GM19397 (cell line): ENCODE results near the gene PTMA.
"Not testable (repeated sequence)": the region's sequence is repeated elsewhere in the genome, so short reads cannot be mapped to it uniquely, and the experiment has no call there.

Source experiments
- ATAC-seq: cut with Tn5 transposase; IDR thresholded peaks from one replicate; pipeline ENCODE4 v1.9.1; 2021; ENCODE audit warnings: mild to moderate bottlenecking, moderate library complexity; ENCODE audit not compliant: unreplicated experiment

The PTMA gene

DNA sequence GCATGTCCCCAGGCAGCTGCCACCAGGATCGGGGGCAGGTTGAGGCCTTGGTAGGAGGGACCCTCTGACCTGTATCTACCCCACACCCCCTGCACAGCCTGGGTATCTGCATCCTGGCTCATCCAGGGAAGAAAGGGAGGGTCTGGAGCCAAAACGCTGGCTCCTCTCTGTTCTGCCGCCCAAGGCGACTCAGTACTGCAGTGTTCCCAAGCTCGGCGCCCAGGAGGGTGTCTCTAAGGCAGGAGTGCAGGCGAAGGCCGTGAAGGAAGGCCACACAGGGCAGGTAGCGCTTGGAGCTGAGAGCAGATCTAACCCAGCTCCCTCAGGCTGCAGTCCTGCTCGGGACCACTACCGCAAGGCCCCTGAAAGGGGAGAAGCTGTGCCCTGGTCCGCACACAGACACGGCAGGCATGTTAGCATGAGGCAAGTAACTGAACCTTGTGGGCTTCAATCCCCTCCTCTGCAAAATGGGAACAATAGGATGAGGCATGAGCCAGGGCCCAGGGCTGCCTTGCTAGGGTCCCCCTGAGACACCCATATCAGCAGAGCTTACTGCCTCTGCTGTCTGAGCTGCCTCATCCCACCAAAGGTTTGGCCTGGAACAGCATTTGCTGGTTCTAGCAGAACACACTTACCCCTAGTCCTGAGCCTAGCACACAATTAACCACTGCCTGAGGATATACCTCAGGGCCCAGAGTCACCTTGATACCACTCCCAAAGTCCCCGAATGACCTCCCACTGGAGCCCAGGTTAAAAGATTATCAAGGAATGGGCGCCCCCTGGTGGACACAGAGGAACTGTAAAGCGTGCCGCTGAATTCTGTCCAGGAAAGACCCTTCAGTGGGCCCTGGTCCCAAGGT, 6.5 kb downstream of the PTMA start:
- ATAC-seq: no peak

DNA sequence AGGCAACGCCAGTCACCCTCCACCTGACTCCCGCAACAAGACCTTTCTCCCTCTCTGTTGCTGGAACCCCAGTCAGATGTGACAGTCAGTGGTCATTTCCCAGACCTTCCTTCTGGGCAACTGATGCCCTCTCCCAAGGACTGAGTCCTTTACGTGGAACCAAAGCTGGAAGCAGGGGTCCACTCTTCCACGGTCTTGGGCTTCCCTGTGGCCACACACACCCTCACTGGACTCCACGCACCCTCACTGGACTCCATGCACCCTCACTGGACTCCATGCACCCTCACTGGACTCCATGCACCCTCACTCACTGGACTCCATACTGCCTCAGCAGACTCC, 7.1 kb downstream of the PTMA start:
- ATAC-seq: no peak

GRCh38 chr2:231715988-231716616, 7.8 kb downstream of the PTMA start:
- no peak for ATAC-seq

DNA sequence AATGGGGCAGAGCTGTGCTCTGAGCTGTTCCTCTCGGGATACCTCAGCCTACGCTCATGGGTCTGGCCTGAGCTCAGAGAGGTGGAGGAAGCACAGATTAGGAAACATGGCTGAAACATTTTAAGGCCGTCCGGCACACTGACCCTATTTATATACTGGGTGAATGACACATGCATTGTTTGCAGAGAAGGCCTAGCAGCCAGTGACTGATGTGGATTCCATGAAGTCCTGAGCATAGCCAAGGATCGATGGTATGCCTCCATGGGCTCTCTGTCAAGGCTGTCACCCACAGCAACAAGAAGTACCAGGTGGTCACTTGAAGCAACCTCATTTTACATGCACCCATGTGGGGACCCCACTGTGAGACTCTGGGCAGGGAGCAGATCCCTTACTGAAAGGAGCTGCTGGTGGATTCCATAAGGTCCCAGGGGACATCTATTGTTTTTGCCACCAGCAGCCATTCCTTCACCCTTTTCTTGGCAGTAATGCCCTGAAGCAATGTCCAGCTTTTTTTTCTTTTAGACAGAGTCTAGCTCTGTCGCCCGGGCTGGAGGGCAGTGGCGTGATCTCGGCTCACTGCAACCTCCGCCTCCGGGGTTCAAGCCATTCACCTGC, 8.4 kb downstream of the PTMA start:
- ATAC-seq: no peak

DNA sequence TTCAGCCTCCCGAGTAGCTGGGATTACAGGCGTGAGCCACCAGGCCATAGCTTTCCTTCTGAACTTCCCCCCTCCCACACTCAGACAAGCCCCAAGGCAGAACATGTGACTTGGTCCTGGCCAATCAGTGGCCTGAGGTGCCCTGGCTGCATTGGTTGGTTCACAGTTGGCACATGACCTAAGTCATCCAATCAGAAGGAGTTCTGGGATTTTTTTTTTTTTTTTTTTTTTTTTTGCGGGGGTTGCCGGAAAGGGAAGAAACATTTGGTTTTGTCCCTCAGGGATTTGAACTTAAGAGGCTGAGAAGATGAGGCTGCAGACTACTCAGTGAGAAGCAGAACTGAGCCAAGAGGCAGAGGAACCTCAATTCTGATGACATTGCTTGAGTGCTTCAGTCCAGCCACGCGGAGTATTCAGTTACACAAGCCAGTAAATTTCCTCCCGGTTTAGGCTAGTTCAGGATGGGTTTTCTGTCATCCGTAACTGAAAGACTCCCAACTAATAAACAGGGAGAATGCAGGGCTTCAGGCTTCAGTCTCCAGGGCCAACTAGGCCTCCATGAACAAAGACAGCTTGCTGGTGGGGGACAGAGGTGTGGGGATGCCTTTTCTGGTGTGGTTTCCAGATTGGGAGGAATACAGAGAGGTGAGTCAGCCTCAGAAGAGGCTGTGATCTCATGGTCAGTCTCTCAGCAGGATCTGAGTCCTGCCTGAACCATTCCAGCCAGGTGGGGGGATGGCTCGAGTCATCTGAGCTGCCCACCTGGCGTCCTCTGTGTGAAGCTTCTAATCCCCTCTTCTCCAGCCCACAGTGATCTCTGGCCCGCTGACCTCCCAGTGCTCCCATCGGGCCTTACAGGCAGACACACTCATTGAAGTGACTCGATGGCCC, 9.2 kb downstream of the PTMA start:
- no peak for ATAC-seq

DNA sequence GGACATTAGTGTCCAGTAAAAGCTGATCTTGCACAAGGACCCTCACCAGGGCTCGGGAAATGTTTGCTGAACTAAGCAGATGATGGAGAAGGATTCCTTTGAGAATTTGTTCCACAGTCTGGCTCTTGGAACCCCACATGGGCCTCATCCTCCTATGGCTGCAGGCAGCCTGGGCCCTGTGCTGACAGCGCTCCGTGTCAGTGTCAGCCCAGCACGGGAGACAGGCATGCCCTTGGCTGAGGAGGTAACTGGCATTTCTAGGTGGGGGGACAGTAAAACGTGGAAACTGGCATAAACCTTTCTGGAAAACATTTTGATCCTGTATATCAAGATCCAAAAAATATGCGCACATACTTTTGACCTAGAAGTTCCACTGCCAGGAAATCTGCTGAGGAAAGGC, 10.5 kb downstream of the PTMA start:
- no peak for ATAC-seq

DNA sequence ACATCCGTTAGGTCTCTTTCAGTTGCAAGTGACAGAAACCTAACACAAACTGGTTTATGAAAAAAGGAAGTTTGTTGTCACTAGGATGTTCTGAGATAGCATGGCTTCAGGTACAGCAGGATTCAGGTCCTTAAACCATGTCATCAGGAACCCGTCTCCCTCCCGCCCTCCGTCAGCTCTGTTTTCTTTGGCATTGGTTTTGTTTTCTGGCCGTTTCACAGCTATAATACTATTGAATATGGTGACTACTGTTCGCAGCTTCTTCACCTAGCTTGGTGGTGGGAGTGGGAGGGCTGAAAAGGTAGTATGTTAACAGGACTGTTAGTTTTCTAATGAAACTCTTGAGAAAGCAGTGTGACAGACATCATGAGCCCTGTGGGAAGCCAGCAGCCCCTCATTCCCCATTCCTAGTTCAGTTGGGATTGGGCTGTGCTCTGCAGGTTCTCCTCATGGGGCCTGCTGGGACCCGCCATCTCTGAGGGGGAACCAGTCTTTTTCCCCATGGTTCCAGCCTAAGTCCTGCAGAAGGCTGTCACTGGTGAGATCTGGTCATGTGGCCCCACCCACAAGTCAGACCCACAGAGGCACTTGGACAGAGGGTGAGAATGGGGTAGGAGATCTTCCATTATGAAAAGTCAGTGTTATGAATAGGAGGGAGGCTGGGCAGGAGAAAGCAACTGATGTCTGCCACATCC, 12.1 kb downstream of the PTMA start:
- ATAC-seq: no peak

DNA sequence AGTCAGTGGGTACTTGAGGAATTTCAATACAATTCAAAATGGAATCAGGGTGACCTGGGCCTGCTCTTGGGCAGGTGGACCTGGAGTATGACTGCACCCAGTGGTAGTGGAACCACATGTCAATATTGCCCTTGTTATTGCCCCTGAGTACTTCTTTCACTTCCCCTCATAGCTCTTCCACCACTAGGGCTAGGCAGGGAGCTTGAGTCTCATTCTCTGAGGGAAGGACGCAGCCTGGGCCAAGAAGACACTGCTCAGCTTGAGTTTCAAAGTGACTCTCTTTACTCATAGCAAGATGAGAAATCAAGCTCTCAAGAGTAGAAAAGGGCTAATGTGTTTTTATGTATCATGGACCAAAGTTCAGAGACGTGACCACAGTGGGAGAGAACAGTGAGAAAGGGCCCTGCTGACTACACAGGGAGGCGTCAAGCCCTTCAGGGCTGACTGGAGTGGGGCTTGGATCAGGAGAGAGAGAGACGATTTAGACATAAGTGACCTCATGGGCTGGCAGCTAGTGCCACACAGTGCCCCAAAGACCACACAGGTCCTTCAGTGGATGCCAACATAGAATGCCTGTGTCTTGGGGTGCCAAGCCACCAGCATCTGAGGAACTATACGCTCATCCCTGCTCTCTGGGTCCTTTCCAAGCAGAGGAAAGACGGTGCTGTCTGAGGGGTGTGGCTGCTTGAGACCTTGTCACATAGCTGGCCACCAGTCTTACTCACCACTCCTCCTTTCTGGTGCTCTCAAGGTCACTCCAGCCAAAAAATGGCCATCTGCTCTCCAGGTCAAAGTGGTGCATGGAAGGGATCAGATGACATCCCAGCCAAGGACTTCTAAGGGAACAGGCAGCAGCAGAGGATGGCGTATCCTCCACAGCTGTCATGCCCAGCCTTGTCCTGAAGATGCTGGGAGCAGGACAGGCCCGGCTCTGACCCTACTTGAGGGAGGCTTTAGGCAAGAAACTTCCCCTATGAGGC, 13.0 kb downstream of the PTMA start:
- peak; percentile 51 for ATAC-seq

DNA sequence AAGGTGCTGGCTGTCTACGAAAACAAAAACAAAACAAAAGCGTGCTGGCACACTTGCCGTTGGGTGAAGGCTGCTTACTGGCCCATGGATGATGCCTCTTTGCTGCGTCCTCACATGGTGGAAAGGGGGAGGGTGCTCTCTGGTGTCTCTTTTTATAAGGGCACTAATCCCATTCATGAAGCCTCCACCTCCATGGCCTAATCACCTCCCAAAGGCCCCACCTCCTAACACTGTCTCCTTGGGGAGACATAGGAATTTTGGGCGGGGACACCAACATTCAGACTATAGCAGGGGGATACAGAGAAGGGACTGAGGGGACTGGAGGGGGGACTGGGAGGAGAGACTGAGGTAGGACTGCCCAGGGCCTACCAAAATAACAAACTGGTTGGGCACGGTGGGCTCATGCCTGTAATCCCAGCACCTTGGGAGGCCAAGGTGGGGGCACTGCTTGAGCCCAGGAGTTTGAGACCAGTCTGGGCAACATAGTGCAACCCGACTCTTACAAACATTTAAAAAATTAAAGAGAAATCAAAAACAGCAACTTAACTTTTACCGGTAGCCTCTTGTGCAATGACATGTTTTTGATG, 14.5 kb downstream of the PTMA start:
- ATAC-seq: no peak

- ATAC-seq: no peak
Observed at GRCh38 chr2:231725476-231725875, 17.2 kb downstream of the PTMA start.

DNA sequence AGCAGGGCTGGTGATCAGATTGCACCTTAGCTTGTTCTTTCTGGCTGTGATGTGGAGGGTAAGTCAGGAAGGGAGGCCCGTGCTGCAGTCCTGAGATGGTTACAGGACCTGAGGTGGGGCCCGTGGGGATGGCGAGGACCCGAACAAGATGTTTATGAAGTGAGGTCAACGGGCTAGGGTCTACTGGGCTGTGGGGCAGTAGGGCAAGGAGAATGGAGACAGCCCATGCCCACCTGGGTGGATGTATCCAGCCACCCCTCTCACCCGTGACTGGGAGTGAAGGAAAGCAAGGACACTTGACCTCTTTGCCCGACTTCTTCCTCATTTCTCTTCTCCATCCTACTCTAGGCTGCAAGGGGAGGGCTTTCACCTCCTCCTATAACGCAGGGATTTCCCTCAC, 18.0 kb downstream of the PTMA start:
- ATAC-seq: no peak

GRCh38 chr2:231727621-231728020, 19.3 kb downstream of the PTMA start:
- no peak for ATAC-seq

DNA sequence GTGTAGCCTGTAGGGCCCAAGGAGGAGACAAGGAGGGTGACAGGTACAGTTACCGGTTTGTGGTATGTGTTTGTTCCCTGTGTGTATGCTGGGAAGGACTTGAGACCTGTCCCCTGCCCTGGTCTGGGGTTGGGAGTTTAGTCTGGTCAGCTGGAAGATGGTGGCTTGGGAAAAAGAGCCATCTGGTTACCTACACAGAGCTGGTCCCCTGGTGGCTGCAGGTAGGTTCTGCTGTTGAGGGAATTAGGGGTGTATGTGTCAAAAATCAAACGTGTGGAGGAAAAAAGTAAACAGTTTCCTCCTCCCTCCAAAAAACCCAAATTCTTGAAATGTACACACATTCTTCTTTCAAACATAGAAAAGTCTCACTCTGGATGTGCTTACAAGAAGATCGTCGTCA, 24.3 kb downstream of the PTMA start:
- ATAC-seq: no peak

DNA sequence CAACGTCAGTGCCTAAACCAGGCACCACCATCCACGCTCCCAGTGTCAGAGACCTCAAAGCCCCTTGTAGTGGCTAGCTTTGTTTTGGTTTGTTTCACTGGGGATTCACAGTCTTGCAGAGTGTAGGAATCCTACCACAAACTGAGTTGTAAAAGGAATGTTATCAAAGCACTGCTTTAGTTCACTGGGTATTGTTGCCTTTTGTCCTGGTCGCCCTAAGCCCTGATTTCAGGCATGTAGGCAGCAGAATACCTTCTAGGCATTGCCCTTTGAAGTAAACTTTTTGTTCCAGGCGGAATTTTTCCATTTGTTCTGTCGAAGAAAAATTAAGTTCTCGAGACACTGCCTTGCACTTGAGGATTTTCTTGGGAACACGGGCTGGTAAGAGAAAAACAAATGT, 29.4 kb downstream of the PTMA start:
- no peak for ATAC-seq

GRCh38 chr2:231743376-231744116, 35.2 kb downstream of the PTMA start:
- no peak for ATAC-seq

GRCh38 chr2:231745303-231746038, 37.1 kb downstream of the PTMA start:
- no peak for ATAC-seq

GRCh38 chr2:231748153-231748896, 40.0 kb downstream of the PTMA start:
- not testable (repeated sequence) for ATAC-seq
